GM06990 (cell line): ENCODE data around the gene HADH.

ENCODE experiments used
- DNase-seq: peaks from one replicate; pipeline ENCODE4 v3.0.0-alpha.2; 2011; ENCODE audit not compliant: insufficient read length; ENCODE audit errors: extremely low read depth
- H3K27me3 ChIP-seq: replicated peaks from 2 replicates; pipeline ENCODE4 v1.6.0; 2011; ENCODE audit warnings: low read length; ENCODE audit not compliant: control insufficient read depth, insufficient read depth
- H3K36me3 ChIP-seq: 2 replicates; pipeline ENCODE4 v1.5.1; 2011; ENCODE audit warnings: low read length; ENCODE audit not compliant: control insufficient read depth, insufficient read depth
- H3K4me3 ChIP-seq: replicated peaks from 2 replicates; pipeline ENCODE4 v1.5.1; 2011; ENCODE audit warnings: low read depth, mild to moderate bottlenecking, control low read depth, low read length
- TF ChIP-seq, protein P1 (sequence below): IDR thresholded peaks from 2 replicates; pipeline ENCODE4 v1.5.1; 2011; ENCODE audit warnings: low read length, control low read depth, mild to moderate bottlenecking, inconsistent platforms; ENCODE audit not compliant: insufficient read depth, poor library complexity, severe bottlenecking

HADH gene

DNA sequence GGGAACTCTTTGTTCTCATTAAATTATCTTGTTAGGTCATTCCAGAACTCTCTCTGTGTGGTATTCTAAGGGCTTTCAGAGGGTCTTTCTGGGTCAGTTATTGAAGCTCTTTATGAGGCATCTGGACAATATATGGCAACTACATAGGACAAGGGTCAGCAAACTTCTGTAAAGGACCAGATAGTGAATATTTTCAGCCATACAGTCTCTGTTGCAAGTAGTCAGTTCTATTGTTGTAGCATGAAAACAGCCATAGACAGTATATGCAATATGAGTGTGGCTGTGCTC is 35.1 kb downstream of the HADH start:
- Histone ChIP-seq H3K4me3 (no peak overlapping the region), H3K27me3 (no peaks in the 10 kb centered on the region), H3K36me3 (peaks cover 9% of the 10 kb centered on the region)
- DNase-seq: no peak
- TF ChIP-seq, protein P1, sequence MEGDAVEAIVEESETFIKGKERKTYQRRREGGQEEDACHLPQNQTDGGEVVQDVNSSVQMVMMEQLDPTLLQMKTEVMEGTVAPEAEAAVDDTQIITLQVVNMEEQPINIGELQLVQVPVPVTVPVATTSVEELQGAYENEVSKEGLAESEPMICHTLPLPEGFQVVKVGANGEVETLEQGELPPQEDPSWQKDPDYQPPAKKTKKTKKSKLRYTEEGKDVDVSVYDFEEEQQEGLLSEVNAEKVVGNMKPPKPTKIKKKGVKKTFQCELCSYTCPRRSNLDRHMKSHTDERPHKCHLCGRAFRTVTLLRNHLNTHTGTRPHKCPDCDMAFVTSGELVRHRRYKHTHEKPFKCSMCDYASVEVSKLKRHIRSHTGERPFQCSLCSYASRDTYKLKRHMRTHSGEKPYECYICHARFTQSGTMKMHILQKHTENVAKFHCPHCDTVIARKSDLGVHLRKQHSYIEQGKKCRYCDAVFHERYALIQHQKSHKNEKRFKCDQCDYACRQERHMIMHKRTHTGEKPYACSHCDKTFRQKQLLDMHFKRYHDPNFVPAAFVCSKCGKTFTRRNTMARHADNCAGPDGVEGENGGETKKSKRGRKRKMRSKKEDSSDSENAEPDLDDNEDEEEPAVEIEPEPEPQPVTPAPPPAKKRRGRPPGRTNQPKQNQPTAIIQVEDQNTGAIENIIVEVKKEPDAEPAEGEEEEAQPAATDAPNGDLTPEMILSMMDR: no peak

DNA sequence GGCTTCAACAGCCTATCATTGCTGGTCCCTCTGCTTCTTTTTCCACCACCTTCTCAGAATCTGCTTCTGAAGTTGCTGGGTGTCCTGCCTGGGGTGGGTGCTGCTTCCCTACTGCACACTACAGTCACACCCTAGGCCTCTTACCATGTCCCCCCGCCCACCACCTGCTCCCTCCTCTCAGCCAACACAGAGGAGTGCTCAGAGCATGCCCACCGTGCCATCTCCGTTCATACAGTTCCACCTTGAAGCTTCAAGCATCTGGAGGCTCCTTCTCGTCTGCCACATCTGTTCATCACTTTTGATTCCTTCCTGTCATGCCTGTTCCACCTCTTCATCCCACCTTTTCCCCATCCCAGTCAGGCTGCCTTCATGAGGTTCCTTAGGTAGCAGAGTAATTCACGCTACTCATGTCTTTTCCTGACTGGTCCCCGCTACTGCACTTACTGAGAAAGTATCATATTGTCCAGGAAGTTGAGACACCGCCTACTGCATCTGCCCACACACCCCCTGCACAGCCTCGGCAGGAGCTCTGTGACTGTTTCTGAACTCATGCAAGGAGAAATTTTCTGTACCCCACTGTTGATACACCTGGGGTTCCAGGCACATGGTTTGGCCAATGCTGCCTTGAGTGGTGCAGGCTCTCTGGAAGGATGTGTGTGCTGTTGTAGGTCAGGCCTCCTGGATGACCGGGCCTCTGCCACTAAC is 39.5 kb downstream of the HADH start:
- Histone ChIP-seq H3K4me3 (no peak overlapping the region), H3K27me3 (no peaks in the 10 kb centered on the region), H3K36me3 (peaks cover 10% of the 10 kb centered on the region)
- no peak for DNase-seq
- TF ChIP-seq, protein P1: no peak

- DNase-seq: no peak
- Histone ChIP-seq H3K27me3 (no peaks in the 10 kb centered on the region), H3K4me3 (no peak overlapping the region), H3K36me3 (peaks cover 10% of the 10 kb centered on the region)
- TF ChIP-seq, protein P1: no peak
These were observed 40.0 kb downstream of the HADH start for GRCh38 chr4:108029731-108030130.

DNA sequence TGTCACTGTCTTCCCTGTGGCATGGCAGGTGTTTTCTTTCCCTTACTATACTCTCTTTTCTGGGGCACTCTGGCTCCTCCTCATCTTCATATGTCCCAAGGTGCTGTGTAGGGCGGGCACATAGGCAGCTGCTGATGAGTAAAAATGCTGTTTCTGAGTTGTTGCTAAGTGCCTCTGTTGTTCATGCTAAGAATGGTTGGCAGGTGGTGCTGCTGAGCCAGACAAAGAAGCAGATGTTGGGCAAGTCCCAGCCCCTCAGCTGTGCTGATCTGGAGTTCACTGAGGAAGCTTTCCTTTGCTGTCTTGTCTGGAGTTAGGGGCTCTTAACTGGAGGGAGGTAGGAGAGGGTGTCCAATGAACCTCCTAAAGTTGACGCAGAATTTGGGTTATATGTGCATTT is 40.6 kb downstream of the HADH start:
- DNase-seq: peak; percentile 15
- TF ChIP-seq, protein P1: peak; percentile 68
- peaks cover 10% of the 10 kb centered on the region for H3K36me3 ChIP-seq

GRCh38 chr4:108031427-108032083 is 41.9 kb downstream of the HADH start:
- TF ChIP-seq, protein P1: no peak
- no peak for DNase-seq
- Histone ChIP-seq H3K36me3 (peaks cover 10% of the 10 kb centered on the region), H3K4me3 (no peak overlapping the region), H3K27me3 (no peaks in the 10 kb centered on the region)

More for the DNA sequence above, 40.6 kb downstream of the HADH start:
- no peak overlapping the region for H3K4me3 ChIP-seq
- H3K27me3 ChIP-seq: no peaks in the 10 kb centered on the region
